HL-60 (cell line): ENCODE results near the gene EYS.

Source experiments
- DNase-seq, 2 experiments: peaks; one replicate each; pipeline ENCODE4 v3.0.0-alpha.2; 2010 to 2020; ENCODE audit warnings: low read depth in 1 of 2, low spot score in 1 of 2
- H3K27ac ChIP-seq: fragments of 250-450 bp; sonication (Bioruptor Pico); replicated peaks from 2 replicates; pipeline ENCODE4 v1.5.1; 2020; ENCODE audit warnings: mild to moderate bottlenecking, moderate library complexity
- H3K27me3 ChIP-seq: fragments of 250-450 bp; sonication (Bioruptor Pico); 2 replicates; pipeline ENCODE4 v1.5.1; 2021; ENCODE audit warnings: mild to moderate bottlenecking, moderate library complexity; ENCODE audit not compliant: insufficient read depth, poor library complexity, severe bottlenecking
- H3K4me3 ChIP-seq: replicated peaks from 2 replicates; pipeline ENCODE4 v1.5.1; 2011; ENCODE audit warnings: mild to moderate bottlenecking, control low read depth, low read length; ENCODE audit not compliant: insufficient read depth
- CTCF ChIP-seq: IDR thresholded peaks from one replicate; pipeline ENCODE4 v1.5.1; 2011; ENCODE audit warnings: low read length, control low read depth, inconsistent platforms; ENCODE audit not compliant: insufficient read depth
- GABPA ChIP-seq: IDR thresholded peaks from 2 replicates; pipeline ENCODE4 v1.6.1; 2012; ENCODE audit warnings: low read depth
- POLR2AphosphoS5 ChIP-seq: IDR thresholded peaks from 2 replicates; pipeline ENCODE4 v1.6.1; 2012; ENCODE audit warnings: low read depth
- SPI1 ChIP-seq: IDR thresholded peaks from 2 replicates; pipeline ENCODE4 v1.6.1; 2012; ENCODE audit warnings: low read depth, mild to moderate bottlenecking, borderline replicate concordance
- TF ChIP-seq, protein P1 (sequence below): IDR thresholded peaks from 2 replicates; pipeline ENCODE4 v1.6.1; 2012; ENCODE audit warnings: low read depth; ENCODE audit not compliant: insufficient replicate concordance

The EYS gene

DNA sequence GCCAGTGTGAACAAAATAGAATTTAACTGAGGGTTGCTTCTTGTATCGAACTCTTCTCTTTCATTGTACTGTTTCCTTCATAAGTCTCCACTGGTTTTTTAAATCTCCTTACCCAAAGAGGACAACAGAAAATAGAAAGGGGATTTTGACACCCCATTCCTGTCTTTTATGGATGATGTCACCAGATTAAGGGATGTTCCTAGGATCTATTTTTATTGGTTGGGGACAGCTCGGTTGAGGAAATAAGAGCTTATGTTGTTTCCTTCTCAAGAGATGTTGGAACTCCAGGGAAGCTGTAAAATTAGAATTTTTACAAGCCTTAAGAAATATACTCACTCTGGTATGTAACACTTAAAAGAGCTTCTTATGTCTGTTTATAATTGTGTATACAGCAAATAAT, 1900.0 kb downstream of the EYS start:
- TF ChIP-seq CTCF: no peak
- TF ChIP-seq POLR2AphosphoS5: no peak
- TF ChIP-seq GABPA: no peak
- TF ChIP-seq, protein P1, sequence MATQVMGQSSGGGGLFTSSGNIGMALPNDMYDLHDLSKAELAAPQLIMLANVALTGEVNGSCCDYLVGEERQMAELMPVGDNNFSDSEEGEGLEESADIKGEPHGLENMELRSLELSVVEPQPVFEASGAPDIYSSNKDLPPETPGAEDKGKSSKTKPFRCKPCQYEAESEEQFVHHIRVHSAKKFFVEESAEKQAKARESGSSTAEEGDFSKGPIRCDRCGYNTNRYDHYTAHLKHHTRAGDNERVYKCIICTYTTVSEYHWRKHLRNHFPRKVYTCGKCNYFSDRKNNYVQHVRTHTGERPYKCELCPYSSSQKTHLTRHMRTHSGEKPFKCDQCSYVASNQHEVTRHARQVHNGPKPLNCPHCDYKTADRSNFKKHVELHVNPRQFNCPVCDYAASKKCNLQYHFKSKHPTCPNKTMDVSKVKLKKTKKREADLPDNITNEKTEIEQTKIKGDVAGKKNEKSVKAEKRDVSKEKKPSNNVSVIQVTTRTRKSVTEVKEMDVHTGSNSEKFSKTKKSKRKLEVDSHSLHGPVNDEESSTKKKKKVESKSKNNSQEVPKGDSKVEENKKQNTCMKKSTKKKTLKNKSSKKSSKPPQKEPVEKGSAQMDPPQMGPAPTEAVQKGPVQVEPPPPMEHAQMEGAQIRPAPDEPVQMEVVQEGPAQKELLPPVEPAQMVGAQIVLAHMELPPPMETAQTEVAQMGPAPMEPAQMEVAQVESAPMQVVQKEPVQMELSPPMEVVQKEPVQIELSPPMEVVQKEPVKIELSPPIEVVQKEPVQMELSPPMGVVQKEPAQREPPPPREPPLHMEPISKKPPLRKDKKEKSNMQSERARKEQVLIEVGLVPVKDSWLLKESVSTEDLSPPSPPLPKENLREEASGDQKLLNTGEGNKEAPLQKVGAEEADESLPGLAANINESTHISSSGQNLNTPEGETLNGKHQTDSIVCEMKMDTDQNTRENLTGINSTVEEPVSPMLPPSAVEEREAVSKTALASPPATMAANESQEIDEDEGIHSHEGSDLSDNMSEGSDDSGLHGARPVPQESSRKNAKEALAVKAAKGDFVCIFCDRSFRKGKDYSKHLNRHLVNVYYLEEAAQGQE: no peak
- TF ChIP-seq SPI1: no peak
- Histone ChIP-seq H3K4me3 (no peak overlapping the region), H3K27me3 (no peaks in the 10 kb centered on the region), H3K27ac (peak overlapping the region; percentile 82)
- DNase-seq: no peak

- Histone ChIP-seq H3K27ac (peak overlapping the region; percentile 82), H3K27me3 (no peaks in the 10 kb centered on the region), H3K4me3 (no peak overlapping the region)
- TF ChIP-seq GABPA (no peak), SPI1 (no peak), CTCF (no peak), POLR2AphosphoS5 (no peak)
- TF ChIP-seq, protein P1: no peak
- DNase-seq: no peak
Observed at GRCh38 chr6:63806573-63806913, 1900.5 kb downstream of the EYS start.

DNA sequence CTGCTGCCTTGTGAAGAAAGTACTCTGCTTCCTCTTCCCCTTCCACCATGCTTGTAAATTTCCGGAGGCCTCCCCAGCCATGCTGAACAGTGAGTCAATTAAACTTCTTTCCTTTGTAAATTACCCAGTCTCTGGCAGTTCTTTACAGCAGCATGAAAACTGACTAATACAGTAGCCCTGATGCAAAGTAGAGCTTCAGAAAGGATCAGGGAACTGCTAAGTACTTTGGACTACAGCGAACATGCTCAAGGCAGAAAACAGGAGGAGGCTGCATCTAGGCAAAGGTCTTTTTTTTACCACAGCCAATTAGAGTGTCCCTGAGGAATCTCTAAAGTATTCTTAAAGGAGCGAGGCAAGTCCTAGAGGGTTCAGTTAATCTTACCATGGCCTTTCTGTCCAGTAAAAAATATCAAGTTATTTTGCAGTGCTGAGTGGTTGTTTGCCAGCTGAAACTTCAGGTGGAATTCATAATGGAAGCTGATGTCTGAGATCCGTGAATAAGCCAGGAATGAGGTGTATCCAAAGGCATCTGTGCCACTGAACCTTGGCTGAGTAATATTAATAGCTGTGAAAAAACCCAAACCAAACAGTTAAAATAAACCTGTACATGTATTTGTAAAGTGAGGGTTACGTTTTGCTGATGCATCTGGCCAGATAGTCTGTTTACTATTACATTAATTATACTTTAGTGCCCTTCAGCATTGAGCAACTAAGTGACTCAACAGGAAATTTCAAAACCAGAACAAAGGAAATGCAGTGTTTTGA, 1901.0 kb downstream of the EYS start:
- peak; percentile 56 to 69 for DNase-seq
- Histone ChIP-seq H3K27me3 (no peaks in the 10 kb centered on the region), H3K4me3 (peak overlapping the region; percentile 3; the same call in 1 of the 2 replicates), H3K27ac (peak overlapping the region; percentile 82)
- 0 out of 2 replicates have a peak, but pooled peaks have one; percentile 36 for TF ChIP-seq SPI1
- 0 out of 2 replicates have a peak, but pooled peaks have one; percentile 15 for TF ChIP-seq GABPA
- TF ChIP-seq, protein P1: no peak
